H1 (cell line): ENCODE measurements around the gene RANBP17. TPM values are rescaled to one million over a fixed set of nuclear protein-coding genes. Genes with fewer than 3 reads are reported as not detected.

Source experiments
- CTCF ChIA-PET: fragments of 300-600 bp; sonication (Branson Sonifier 250); formaldehyde crosslinking; loops from one replicate; lab custom pipeline; 2021; ENCODE audit not compliant: partially characterized antibody; lab: Charles Lee
- POLR2A ChIA-PET: fragments of 300-600 bp; sonication (Branson Sonifier 250); formaldehyde crosslinking; loops from one replicate; lab custom pipeline; 2021; ENCODE audit warnings: inconsistent platforms; ENCODE audit not compliant: partially characterized antibody; lab: Charles Lee
- DNase-seq, 2 experiments: peaks; one replicate each; pipeline versions ENCODE4 v3.0.0 to v3.0.0-alpha.2; 2010 to 2022; ENCODE audit warnings: low spot score in 2 of 2, low read depth in 1 of 2, mixed read lengths in 1 of 2
- FAIRE-seq: peaks from 2 replicates; lab custom pipeline; 2011; peaks lifted over from hg19 to GRCh38; lab: Jason Lieb, UNC
- H2AFZ ChIP-seq: 2 replicates; pipeline ENCODE4 v1.8.1; 2012; ENCODE audit warnings: low read length, inconsistent platforms
- H2AK5ac ChIP-seq: 2 replicates; pipeline ENCODE4 v1.6.1; 2013; ENCODE audit warnings: low read depth, low read length
- H2BK120ac ChIP-seq: replicated peaks from 2 replicates; pipeline ENCODE3; 2013; ENCODE audit warnings: low read depth, low read length, inconsistent platforms
- H2BK12ac ChIP-seq: 2 replicates; pipeline ENCODE4 v1.6.1; 2013; ENCODE audit warnings: low read depth, low read length
- H2BK15ac ChIP-seq: 2 replicates; pipeline ENCODE4 v1.6.1; 2013; ENCODE audit warnings: low read length
- H2BK20ac ChIP-seq: 2 replicates; pipeline ENCODE4 v1.6.1; 2013; ENCODE audit warnings: low read length
- H2BK5ac ChIP-seq: 2 replicates; pipeline ENCODE4 v1.6.1; 2013; ENCODE audit warnings: low read depth, low read length
- H3K14ac ChIP-seq: 2 replicates; pipeline ENCODE4 v1.6.1; 2013; ENCODE audit warnings: inconsistent platforms; ENCODE audit not compliant: insufficient read length
- H3K18ac ChIP-seq: 2 replicates; pipeline ENCODE4 v1.6.1; 2013; ENCODE audit warnings: low read length; ENCODE audit errors: extremely low read depth
- H3K23ac ChIP-seq: 2 replicates; pipeline ENCODE4 v1.6.1; 2013; ENCODE audit warnings: inconsistent platforms; ENCODE audit not compliant: insufficient read length
- H3K23me2 ChIP-seq: 2 replicates; pipeline ENCODE4 v1.6.1; 2013; ENCODE audit warnings: low read depth, low read length
- H3K27ac ChIP-seq: 2 replicates; pipeline ENCODE4 v1.6.1; 2011; ENCODE audit warnings: low read depth, low read length, inconsistent platforms
- H3K27me3 ChIP-seq, 4 experiments: replicated peaks in 1 of 4; 1 replicate in 1 of 4; 2 replicates in 3 of 4; pipeline versions ENCODE4 v1.6.1 to v1.8.1; 2011 to 2013; ENCODE audit warnings: low read length in 3 of 4, mild to moderate bottlenecking in 3 of 4, inconsistent platforms in 2 of 4, mixed read lengths in 2 of 4, moderate library complexity in 1 of 4; ENCODE audit not compliant: control insufficient read depth in 3 of 4, insufficient read depth in 3 of 4; ENCODE audit errors: extremely low read depth in 1 of 4
- H3K36me3 ChIP-seq, 4 experiments: 2 replicates each; pipeline versions ENCODE4 v1.6.1 to v1.8.1; 2011 to 2013; ENCODE audit warnings: mild to moderate bottlenecking in 4 of 4, low read length in 3 of 4, moderate library complexity in 2 of 4, control low read depth in 1 of 4, inconsistent platforms in 1 of 4; ENCODE audit not compliant: insufficient read depth in 4 of 4, control insufficient read depth in 2 of 4
- H3K4ac ChIP-seq: replicated peaks from 2 replicates; pipeline ENCODE3; 2013; ENCODE audit warnings: low read length, low read depth, mixed read lengths, inconsistent platforms; ENCODE audit not compliant: insufficient read length
- H3K4me1 ChIP-seq, 4 experiments: replicated peaks in 1 of 4; 1 replicate in 1 of 4; 2 replicates in 3 of 4; pipeline versions ENCODE4 v1.6.1 to v1.8.1; 2011 to 2013; ENCODE audit warnings: low read length in 3 of 4, inconsistent platforms in 2 of 4, mixed read lengths in 1 of 4; ENCODE audit not compliant: insufficient read depth in 4 of 4, control insufficient read depth in 3 of 4
- H3K4me2 ChIP-seq, 2 experiments: 2 replicates each; pipeline versions ENCODE4 v1.6.1 to v1.8.1; 2011 to 2013; ENCODE audit warnings: low read depth in 2 of 2, low read length in 2 of 2, control low read depth in 1 of 2, inconsistent platforms in 1 of 2, mild to moderate bottlenecking in 1 of 2; ENCODE audit not compliant: insufficient read depth in 1 of 2
- H3K4me3 ChIP-seq, 4 experiments: fragments of 200-600, 300-600 bp in 1 of 4; sonication (generic), shearing (Covaris generic), sonication (Bioruptor Twin) in 1 of 4; 2 replicates each; pipeline versions ENCODE4 v1.5.1 to v1.8.1; 2011 to 2016; ENCODE audit warnings: low read length in 4 of 4, low read depth in 3 of 4, control low read depth in 2 of 4, inconsistent platforms in 2 of 4, mild to moderate bottlenecking in 2 of 4, mixed read lengths in 1 of 4, moderate library complexity in 1 of 4; ENCODE audit not compliant: insufficient read depth in 2 of 4; ENCODE audit errors: extremely low read depth in 1 of 4
- H3K56ac ChIP-seq: replicated peaks from 2 replicates; pipeline ENCODE3; 2013; ENCODE audit warnings: low read depth, mild to moderate bottlenecking, mixed read lengths, low read length, inconsistent platforms; ENCODE audit not compliant: insufficient read length
- H3K79me1 ChIP-seq: 2 replicates; pipeline ENCODE4 v1.6.1; 2013; ENCODE audit warnings: low read depth, low read length, control low read depth
- H3K79me2 ChIP-seq, 2 experiments: 2 replicates each; pipeline versions ENCODE4 v1.6.1 to v1.8.1; 2012 to 2013; ENCODE audit warnings: low read length in 2 of 2, mild to moderate bottlenecking in 2 of 2, inconsistent platforms in 1 of 2; ENCODE audit not compliant: insufficient read depth in 2 of 2, control insufficient read depth in 1 of 2
- H3K9ac ChIP-seq, 4 experiments: replicated peaks in 1 of 4; 1 replicate in 1 of 4; 2 replicates in 3 of 4; pipeline versions ENCODE4 v1.6.1 to v1.8.1; 2011 to 2013; ENCODE audit warnings: low read depth in 3 of 4, low read length in 3 of 4, control low read depth in 2 of 4, mild to moderate bottlenecking in 2 of 4, moderate library complexity in 2 of 4, inconsistent platforms in 1 of 4; ENCODE audit errors: extremely low read depth in 1 of 4
- H3K9me3 ChIP-seq, 2 experiments: 2 replicates each; pipeline versions ENCODE4 v1.6.1 to v1.8.1; 2012 to 2013; ENCODE audit warnings: mild to moderate bottlenecking in 2 of 2, moderate library complexity in 2 of 2, control low read depth in 1 of 2, inconsistent platforms in 1 of 2, low read depth in 1 of 2, low read length in 1 of 2, mixed read lengths in 1 of 2; ENCODE audit not compliant: insufficient read depth in 2 of 2
- H4K20me1 ChIP-seq, 2 experiments: replicated peaks in 1 of 2; 2 replicates each; pipeline versions ENCODE3 to v1.8.1; 2011 to 2013; ENCODE audit warnings: inconsistent platforms in 2 of 2, low read length in 2 of 2, mild to moderate bottlenecking in 1 of 2; ENCODE audit not compliant: insufficient read depth in 2 of 2, control insufficient read depth in 1 of 2
- H4K5ac ChIP-seq: 2 replicates; pipeline ENCODE4 v1.6.1; 2013; ENCODE audit warnings: low read length, low read depth, mixed read lengths, inconsistent platforms; ENCODE audit not compliant: insufficient read length
- H4K8ac ChIP-seq: 2 replicates; pipeline ENCODE4 v1.8.0; 2013; ENCODE audit warnings: mild to moderate bottlenecking, moderate library complexity, low read length, inconsistent platforms; ENCODE audit not compliant: insufficient read depth; ENCODE audit errors: extremely low read depth
- H4K91ac ChIP-seq: replicated peaks from 2 replicates; pipeline ENCODE3; 2013; ENCODE audit warnings: low read length, mixed read lengths, inconsistent platforms; ENCODE audit not compliant: insufficient read length
- CBX5 ChIP-seq: fragments of 300-800, 300-1000 bp; sonication (generic); IDR thresholded peaks from 2 replicates; pipeline ENCODE4 v1.7.1; 2016; ENCODE audit warnings: antibody characterized with exemption, low read length, low read depth
- CEBPB ChIP-seq: IDR thresholded peaks from 2 replicates; pipeline ENCODE4 v1.6.1; 2012; ENCODE audit warnings: low read depth, low read length
- EZH2 ChIP-seq: fragments of 200-600 bp; sonication (generic); IDR thresholded peaks from 2 replicates; pipeline ENCODE4 v1.7.1; 2012; ENCODE audit warnings: low read depth, mild to moderate bottlenecking, moderate library complexity, low read length, inconsistent platforms; ENCODE audit not compliant: severe bottlenecking
- HDAC6 ChIP-seq: IDR thresholded peaks from one replicate; pipeline ENCODE4 v1.7.1; 2012; ENCODE audit warnings: low read depth, mild to moderate bottlenecking, inconsistent platforms, low read length, moderate library complexity
- JUN ChIP-seq: IDR thresholded peaks from 2 replicates; pipeline ENCODE4 v1.6.1; 2011; ENCODE audit warnings: low read depth, mild to moderate bottlenecking, improper control_type of control experiment, low read length
- RFX5 ChIP-seq: IDR thresholded peaks from 2 replicates; pipeline ENCODE4 v1.6.1; 2011; ENCODE audit warnings: low read depth, low read length, improper control_type of control experiment, borderline replicate concordance
- RNF2 ChIP-seq: fragments of 200-900, 300-1000 bp; sonication (generic); IDR thresholded peaks from 2 replicates; pipeline ENCODE4 v1.7.1; 2016; ENCODE audit warnings: borderline replicate concordance, low read depth, mild to moderate bottlenecking, antibody characterized with exemption, low read length; ENCODE audit not compliant: poor library complexity, severe bottlenecking; ENCODE audit errors: missing control alignments
- SP2 ChIP-seq: IDR thresholded peaks from 2 replicates; pipeline ENCODE4 v1.6.1; 2012; ENCODE audit warnings: mild to moderate bottlenecking, low read length, inconsistent platforms
- SP4 ChIP-seq: IDR thresholded peaks from 2 replicates; pipeline ENCODE4 v1.6.1; 2012; ENCODE audit warnings: low read length, inconsistent platforms
- TEAD4 ChIP-seq: IDR thresholded peaks from 2 replicates; pipeline ENCODE4 v1.6.1; 2012; ENCODE audit warnings: low read depth, low read length, inconsistent platforms, mixed read lengths
- polyA plus RNA-seq, 7 experiments: library from polyadenylated mRNA; depleted of rRNA in 3 of 7; stranded (reverse) in 5 of 7; unstranded in 2 of 7; fragments of >200 nt in 5 of 7; fragments of 200-250 nt in 2 of 7; gene quantifications; 1 replicate in 5 of 7; 2 replicates in 1 of 7; 4 replicates in 1 of 7; pipeline versions ENCODE4 v1.2.1 to v1.2.3, GENCODE V29; 2011 to 2013; ENCODE audit warnings: missing spikeins in 2 of 7, mixed read lengths in 2 of 7
- total RNA-seq: library from RNA; stranded (reverse); fragmentation: NEBNext Ultra II Directional; extraction: Animal tissue kit (Norgen Biotek cat#: 25700); gene quantifications from 2 replicates; pipeline ENCODE4 v1.2.1, GENCODE V29; 2021
- TF ChIP-seq, protein P1 (sequence below): IDR thresholded peaks from 2 replicates; pipeline ENCODE4 v1.6.1; 2012; ENCODE audit warnings: inconsistent platforms
- TF ChIP-seq, protein P2 (sequence below): IDR thresholded peaks from 2 replicates; pipeline ENCODE4 v1.6.1; 2011; ENCODE audit warnings: low read length, improper control_type of control experiment

The RANBP17 gene
- total and polyA plus RNA-seq, 2 of the 8 experiments (the other 6 are each of a cell fraction or from before 2014, with no cell fraction given), result 8.6 to 21.3 TPM

DNA sequence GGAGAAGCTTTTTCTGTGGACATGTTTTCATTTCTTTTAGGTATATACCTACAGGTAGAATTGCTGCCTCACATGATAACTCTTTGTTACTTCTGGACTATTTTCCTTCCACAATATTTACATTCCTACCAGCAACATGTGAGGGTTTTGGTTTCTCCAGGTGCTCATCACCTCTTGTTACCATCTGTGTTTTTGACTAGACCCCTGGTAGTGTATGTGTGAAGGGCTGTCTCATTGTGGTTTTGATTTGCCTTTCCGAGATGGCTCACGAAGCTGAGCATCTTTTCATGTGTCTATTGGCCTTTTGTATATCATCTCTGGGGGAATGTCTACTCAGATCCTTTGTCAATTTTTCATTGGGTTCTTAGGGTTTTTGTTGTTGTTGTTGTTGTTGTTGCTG lies 17.2 kb upstream of the RANBP17 start (continued):
- TF ChIP-seq SP4, result no peak
- TF ChIP-seq CBX5, result no peak

DNA sequence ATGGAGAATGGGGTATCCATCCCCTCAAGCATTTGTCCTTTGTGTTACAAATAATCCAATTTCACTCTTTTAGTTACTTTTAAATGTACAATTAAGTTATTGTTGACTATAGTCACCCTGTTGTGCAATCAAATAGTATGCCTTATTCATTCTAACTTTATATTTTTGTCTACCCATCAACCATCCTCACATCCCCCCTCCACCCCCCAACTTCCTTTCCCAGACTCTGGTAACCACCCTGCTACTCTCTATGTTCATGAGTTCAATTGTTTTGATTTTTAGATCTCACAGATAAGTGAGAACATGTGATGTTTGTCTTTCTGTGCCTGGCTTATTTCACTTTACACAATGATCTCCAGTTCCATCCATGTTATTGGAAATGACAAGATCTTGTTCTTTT lies 15.4 kb upstream of the RANBP17 start:
- FAIRE-seq (no peak), DNase-seq (no peak)
- Histone ChIP-seq H3K14ac (no peak overlapping the region), H3K79me2 (no peaks in the 10 kb centered on the region), H2BK5ac (no peak overlapping the region), H2AK5ac (no peak overlapping the region), H3K36me3 (no peaks in the 10 kb centered on the region), H2BK12ac (no peak overlapping the region), H4K91ac (no peak overlapping the region), H4K8ac (no peak overlapping the region), H3K79me1 (no peaks in the 10 kb centered on the region), H3K4me3 (no peak overlapping the region), H2BK15ac (no peak overlapping the region), H3K27ac (no peak overlapping the region), H3K23me2 (no peaks in the 10 kb centered on the region; the same call in 1 of the 2 replicates), H4K20me1 (no peaks in the 10 kb centered on the region), H3K18ac (no peak overlapping the region), H3K4me1 (no peaks in the 10 kb centered on the region), H2BK120ac (no peak overlapping the region), H3K23ac (no peak overlapping the region), H4K5ac (no peak overlapping the region), H2BK20ac (no peak overlapping the region), H3K4me2 (no peak overlapping the region), H3K4ac (no peak overlapping the region), H3K9me3 (no peaks in the 10 kb centered on the region), H3K9ac (no peak overlapping the region), H2AFZ (no peak overlapping the region), H3K27me3 (no peaks in the 10 kb centered on the region), H3K56ac (no peak overlapping the region)
- POLR2A ChIA-PET, result no interaction called here
- CTCF ChIA-PET, result no interaction called here
- TF ChIP-seq, protein P1, sequence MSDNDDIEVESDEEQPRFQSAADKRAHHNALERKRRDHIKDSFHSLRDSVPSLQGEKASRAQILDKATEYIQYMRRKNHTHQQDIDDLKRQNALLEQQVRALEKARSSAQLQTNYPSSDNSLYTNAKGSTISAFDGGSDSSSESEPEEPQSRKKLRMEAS, result no peak
- TF ChIP-seq HDAC6 (no peak), RFX5 (no peak), TEAD4 (no peak), EZH2 (no peak), JUN (no peak), SP2 (no peak), CEBPB (no peak), RNF2 (no peak)
- TF ChIP-seq, protein P2, sequence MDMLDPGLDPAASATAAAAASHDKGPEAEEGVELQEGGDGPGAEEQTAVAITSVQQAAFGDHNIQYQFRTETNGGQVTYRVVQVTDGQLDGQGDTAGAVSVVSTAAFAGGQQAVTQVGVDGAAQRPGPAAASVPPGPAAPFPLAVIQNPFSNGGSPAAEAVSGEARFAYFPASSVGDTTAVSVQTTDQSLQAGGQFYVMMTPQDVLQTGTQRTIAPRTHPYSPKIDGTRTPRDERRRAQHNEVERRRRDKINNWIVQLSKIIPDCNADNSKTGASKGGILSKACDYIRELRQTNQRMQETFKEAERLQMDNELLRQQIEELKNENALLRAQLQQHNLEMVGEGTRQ, result no peak
